GM19099 (cell line): ENCODE results near the gene GNG13.

Source experiments
- POLR2A ChIP-seq: IDR thresholded peaks from 3 replicates; pipeline ENCODE4 v1.6.1; 2011; ENCODE audit warnings: low read depth; ENCODE audit not compliant: insufficient read length; ENCODE audit errors: extremely low read depth

Gene GNG13

GRCh38 chr16:756428-756827, 44.1 kb downstream of the GNG13 start:
- TF ChIP-seq POLR2A = no peak

- TF ChIP-seq POLR2A = no peak
Observed at GRCh38 chr16:754656-755055, 45.9 kb downstream of the GNG13 start.

- TF ChIP-seq POLR2A = no peak
Observed at GRCh38 chr16:752007-752312, 48.6 kb downstream of the GNG13 start.

GRCh38 chr16:751152-752006, 49.2 kb downstream of the GNG13 start:
- TF ChIP-seq POLR2A = no peak

- TF ChIP-seq POLR2A = no peak
Observed at GRCh38 chr16:750485-750884, 50.0 kb downstream of the GNG13 start.

- TF ChIP-seq POLR2A = no peak
Observed at GRCh38 chr16:749010-749409, 51.5 kb downstream of the GNG13 start.
